GM21367 (cell line): ENCODE data around the gene KPNA6.
"Not testable (repeated sequence)": the region's sequence is repeated elsewhere in the genome, so short reads cannot be mapped to it uniquely, and the experiment has no call there.

ENCODE experiments used
- ATAC-seq: cut with Tn5 transposase; IDR thresholded peaks from one replicate; pipeline ENCODE4 v1.9.1; 2021; ENCODE audit not compliant: unreplicated experiment

Gene KPNA6

GRCh38 chr1:32107742-32108661, at the start of gene KPNA6:
TSS of gene KPNA6 (plus strand) at chr1:32108056. CDS start at chr1:32108131, 75 bp downstream.
- peak; percentile 47 for ATAC-seq

GRCh38 chr1:32060914-32061313, 46.9 kb upstream of the KPNA6 start:
- no peak for ATAC-seq

- no peak for ATAC-seq
Observed at GRCh38 chr1:32062867-32063230, 45.0 kb upstream of the KPNA6 start.

GRCh38 chr1:32063261-32063681, 44.6 kb upstream of the KPNA6 start:
- no peak for ATAC-seq

GRCh38 chr1:32065613-32066488, 42.0 kb upstream of the KPNA6 start:
- not testable (repeated sequence) for ATAC-seq

GRCh38 chr1:32066489-32066873, 41.4 kb upstream of the KPNA6 start:
- no peak for ATAC-seq

GRCh38 chr1:32068957-32069588, 38.8 kb upstream of the KPNA6 start:
- ATAC-seq = no peak

DNA sequence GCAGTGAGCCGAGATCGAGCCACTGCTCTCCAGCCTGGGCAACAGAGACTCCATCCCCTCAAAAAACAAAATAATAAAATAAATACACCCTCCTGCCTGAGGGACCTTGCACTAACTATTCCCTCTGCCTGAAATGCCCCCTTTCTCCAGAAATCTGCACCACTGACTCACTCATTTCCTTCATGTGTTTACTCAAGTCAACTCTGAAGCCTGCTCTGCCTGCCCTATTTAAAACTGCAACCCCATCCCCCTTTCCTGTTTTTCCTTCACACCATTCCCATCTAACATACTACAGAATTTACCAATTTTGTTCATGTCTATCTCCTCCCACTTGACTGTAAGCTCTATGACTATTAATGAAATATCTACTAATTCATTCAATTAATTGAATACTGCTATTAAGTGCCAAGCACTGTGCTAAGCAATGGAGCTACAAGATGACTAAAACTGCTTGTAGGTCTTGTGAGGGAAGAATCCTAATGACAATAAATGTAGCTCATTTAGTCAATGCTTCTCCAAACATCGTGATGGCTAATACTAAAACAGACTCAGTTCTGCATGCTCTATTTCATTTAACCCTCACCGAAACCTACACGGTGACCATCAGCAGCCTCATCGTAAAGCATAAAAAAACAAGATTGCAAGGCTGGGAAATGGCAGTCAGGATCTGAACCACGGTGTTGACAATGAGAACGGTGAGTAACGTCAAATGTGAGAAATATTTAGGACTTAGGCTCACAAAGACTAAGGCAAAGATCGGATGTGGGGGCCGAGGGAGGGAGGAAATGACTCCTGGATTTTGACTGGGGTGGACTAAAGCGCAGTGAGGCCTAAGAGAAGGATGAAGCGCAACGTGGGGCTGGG, 35.9 kb upstream of the KPNA6 start:
- no peak for ATAC-seq

- peak; percentile 72 for ATAC-seq
Observed at GRCh38 chr1:32072622-32073298, 35.1 kb upstream of the KPNA6 start, which contains the start of gene TMEM39B. TSS of gene TMEM39B (plus strand) at chr1:32072939. CDS start at chr1:32073048, 109 bp downstream.

DNA sequence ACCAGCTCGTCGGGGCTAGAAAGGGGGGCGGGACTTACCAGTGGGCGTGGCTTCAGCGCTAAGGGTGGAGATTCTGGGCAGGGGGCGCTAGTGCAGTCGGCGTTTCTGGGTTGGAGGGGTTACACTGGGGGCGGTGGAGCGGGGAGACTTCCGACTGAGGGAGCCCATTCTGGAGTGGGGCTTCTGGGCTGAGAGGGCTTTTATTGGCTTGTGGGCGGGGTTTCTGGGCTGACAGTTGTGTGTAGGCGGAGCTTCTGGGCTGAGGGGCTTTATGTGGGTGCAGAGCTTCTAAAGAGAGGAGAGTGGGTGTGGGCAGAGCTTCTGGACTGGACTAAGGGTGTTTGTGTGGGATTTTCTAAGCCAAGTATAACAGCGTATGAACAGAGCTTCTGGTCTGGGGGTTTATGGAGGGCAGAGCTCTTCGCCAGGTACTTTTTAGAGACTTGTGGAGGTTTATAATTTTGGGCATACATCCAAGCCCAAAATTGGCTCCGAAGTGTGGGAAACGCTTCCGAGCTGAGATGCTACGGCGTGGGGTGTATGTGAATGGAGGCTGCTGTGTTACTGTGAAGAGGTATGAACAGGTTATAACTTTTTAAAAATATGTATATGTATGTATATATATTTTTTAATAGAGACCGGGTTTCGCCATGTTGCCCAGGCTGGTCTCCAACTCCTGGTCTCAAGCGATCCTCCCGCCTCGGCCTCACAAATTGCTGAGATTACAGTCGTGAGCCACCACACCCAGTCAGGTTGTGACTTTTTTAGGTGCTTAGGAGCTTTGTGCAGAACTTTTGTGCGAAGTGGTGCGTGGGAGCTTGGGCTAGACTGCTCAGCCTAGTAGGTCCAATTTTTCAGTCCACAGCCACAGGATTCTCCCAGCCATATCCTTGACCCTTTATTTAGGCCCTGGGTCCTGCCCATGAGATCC, 34.3 kb upstream of the KPNA6 start:
- peak; percentile 28 for ATAC-seq

DNA sequence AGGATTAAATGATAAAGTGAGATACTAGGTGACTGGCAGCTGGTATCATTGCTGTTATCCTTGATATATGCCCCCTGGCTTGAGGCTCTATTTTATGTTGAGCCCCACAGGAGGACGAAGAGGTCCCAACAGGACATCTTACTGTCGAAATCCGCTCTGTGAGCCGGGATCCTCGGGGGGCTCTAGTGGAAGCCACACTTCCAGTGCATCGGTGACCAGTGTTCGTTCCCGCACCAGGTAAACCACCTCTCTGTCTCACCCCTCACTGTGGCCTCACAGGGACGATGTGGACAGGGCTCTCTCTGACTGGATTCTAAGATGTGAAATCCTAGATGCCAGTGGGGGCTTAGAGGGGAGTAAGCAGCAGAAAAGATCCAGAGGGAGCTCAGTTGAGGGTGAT, 33.0 kb upstream of the KPNA6 start:
- ATAC-seq = no peak

DNA sequence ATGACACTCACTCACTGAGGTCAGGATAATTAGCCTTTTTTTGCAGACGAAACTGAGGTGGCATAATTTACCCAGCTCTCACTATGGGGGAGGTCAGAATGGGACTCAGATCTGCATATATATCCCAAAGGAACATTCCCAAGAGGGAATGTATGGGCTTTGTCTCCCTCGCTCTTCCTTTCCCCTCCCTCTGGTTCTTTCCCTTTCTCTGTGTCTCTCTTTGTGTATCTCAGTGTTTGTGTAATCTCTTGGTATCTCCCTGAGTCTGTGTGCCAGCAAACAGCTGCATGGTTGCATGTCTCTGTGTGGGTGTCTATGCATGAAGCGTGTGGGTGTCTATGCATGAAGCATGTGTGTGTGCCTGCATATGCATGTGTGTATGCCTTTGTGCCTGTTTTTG, 30.4 kb upstream of the KPNA6 start:
- no peak for ATAC-seq

GRCh38 chr1:32082022-32082421, 25.8 kb upstream of the KPNA6 start:
- ATAC-seq = no peak

- not testable (repeated sequence) for ATAC-seq
Observed at GRCh38 chr1:32086381-32086780, 21.5 kb upstream of the KPNA6 start.

- no peak for ATAC-seq
Observed at GRCh38 chr1:32091176-32091575, 16.7 kb upstream of the KPNA6 start.

- no peak for ATAC-seq
Observed at GRCh38 chr1:32091591-32091990, 16.3 kb upstream of the KPNA6 start.

- no peak for ATAC-seq
Observed at GRCh38 chr1:32094746-32095521, 12.9 kb upstream of the KPNA6 start.

GRCh38 chr1:32099426-32099825, 8.4 kb upstream of the KPNA6 start:
- ATAC-seq = no peak
